HEK293 (cell line): ENCODE measurements around the gene TPP2.

Experiments used
- CTCF ChIA-PET: fragments of 350-600 bp; formaldehyde crosslinking; extraction: SDS; loops from one replicate; lab custom pipeline; 2021; ENCODE audit warnings: antibody characterized with exemption; lab: Yijun Ruan, JAX
- POLR2A ChIA-PET: fragments of 300-600 bp; formaldehyde crosslinking; extraction: SDS; loops from one replicate; lab custom pipeline; 2020; ENCODE audit warnings: antibody characterized with exemption, inconsistent platforms; lab: Yijun Ruan, JAX
- H3K27ac ChIP-seq: fragments of 200-500 bp; sonication (Bioruptor generic); 2 replicates; pipeline ENCODE4 v1.5.1; 2014; ENCODE audit warnings: low read depth, low read length, control low read depth, inconsistent platforms; ENCODE audit errors: extremely low read depth
- H3K36me3 ChIP-seq, 2 experiments: fragments of 200-500 bp in 1 of 2; sonication (Bioruptor generic) in 1 of 2; 1 replicate in 1 of 2; 2 replicates in 1 of 2; pipeline ENCODE4 v1.5.1; 2014 to 2017; ENCODE audit warnings: inconsistent platforms in 2 of 2, low read length in 2 of 2; ENCODE audit not compliant: control insufficient read depth in 2 of 2, insufficient read depth in 1 of 2
- H3K4me1 ChIP-seq: fragments of 200-500 bp; sonication (Bioruptor generic); 2 replicates; pipeline ENCODE4 v1.5.1; 2014; ENCODE audit warnings: mild to moderate bottlenecking, low read length, inconsistent platforms; ENCODE audit not compliant: control insufficient read depth, insufficient read depth
- H3K4me3 ChIP-seq: 2 replicates; pipeline ENCODE4 v1.5.1; 2011; ENCODE audit warnings: low read depth, mild to moderate bottlenecking, control low read depth, low read length, moderate library complexity
- H3K9me3 ChIP-seq: fragments of 200-500 bp; sonication (Bioruptor generic); 2 replicates; pipeline ENCODE4 v1.5.1; 2014; ENCODE audit warnings: low read depth, low read length, inconsistent platforms; ENCODE audit not compliant: control insufficient read depth, insufficient read depth
- EGR2 ChIP-seq: fragments of 450-650 bp; formaldehyde crosslinking; IDR thresholded peaks from 2 replicates; pipeline ENCODE4 v1.5.1; 2016; ENCODE audit warnings: low read depth, missing biosample characterization, missing genetic modification characterization
- GFI1B ChIP-seq: fragments of 450-650 bp; formaldehyde crosslinking; IDR thresholded peaks from 2 replicates; pipeline ENCODE4 v1.5.1; 2016; ENCODE audit warnings: missing biosample characterization, missing genetic modification characterization
- GLI2 ChIP-seq: fragments of 450-650 bp; formaldehyde crosslinking; IDR thresholded peaks from 2 replicates; pipeline ENCODE4; 2017; ENCODE audit warnings: missing biosample characterization, missing genetic modification characterization, low read depth, borderline replicate concordance
- HIC1 ChIP-seq: fragments of 450-650 bp; formaldehyde crosslinking; IDR thresholded peaks from 2 replicates; pipeline ENCODE4 v1.5.1; 2016; ENCODE audit warnings: missing biosample characterization, missing genetic modification characterization
- REPIN1 ChIP-seq: fragments of 450-650 bp; formaldehyde crosslinking; IDR thresholded peaks from 2 replicates; pipeline ENCODE4 v1.5.1; 2017; ENCODE audit warnings: missing biosample characterization, missing genetic modification characterization, low read depth
- SP2 ChIP-seq: fragments of 450-650 bp; formaldehyde crosslinking; IDR thresholded peaks from 2 replicates; pipeline ENCODE4 v1.5.1; 2016; ENCODE audit warnings: missing biosample characterization, missing genetic modification characterization
- TCF7L2 ChIP-seq: IDR thresholded peaks from 2 replicates; pipeline ENCODE4 v1.6.1; 2011; ENCODE audit warnings: low read depth, mild to moderate bottlenecking, inconsistent platforms, low read length, moderate library complexity, borderline replicate concordance
- ZNF112 ChIP-seq: fragments of 450-650 bp; formaldehyde crosslinking; IDR thresholded peaks from 2 replicates; pipeline ENCODE4 v1.5.0; 2017; ENCODE audit warnings: missing biosample characterization, missing genetic modification characterization
- ZNF362 ChIP-seq: fragments of 450-650 bp; formaldehyde crosslinking; IDR thresholded peaks from 2 replicates; pipeline ENCODE4 v1.5.1; 2016; ENCODE audit warnings: missing biosample characterization, missing genetic modification characterization
- ZNF423 ChIP-seq: fragments of 450-650 bp; formaldehyde crosslinking; IDR thresholded peaks from 2 replicates; pipeline ENCODE4 v1.5.1; 2016; ENCODE audit warnings: missing biosample characterization, missing genetic modification characterization
- ZNF571 ChIP-seq: fragments of 450-650 bp; formaldehyde crosslinking; IDR thresholded peaks from 2 replicates; pipeline ENCODE4 v1.5.0; 2017; ENCODE audit warnings: missing biosample characterization, missing genetic modification characterization
- ZNF704 ChIP-seq: fragments of 450-650 bp; formaldehyde crosslinking; IDR thresholded peaks from 2 replicates; pipeline ENCODE4 v1.5.1; 2016; ENCODE audit warnings: missing biosample characterization, missing genetic modification characterization
- ZNF768 ChIP-seq: fragments of 450-650 bp; formaldehyde crosslinking; IDR thresholded peaks from 2 replicates; pipeline ENCODE4 v1.5.1; 2018; ENCODE audit warnings: missing biosample characterization, mild to moderate bottlenecking, missing genetic modification characterization
- ZSCAN16 ChIP-seq: fragments of 450-650 bp; formaldehyde crosslinking; IDR thresholded peaks from 2 replicates; pipeline ENCODE4 v1.5.1; 2016; ENCODE audit warnings: missing biosample characterization, missing genetic modification characterization
- ZSCAN18 ChIP-seq: fragments of 450-650 bp; formaldehyde crosslinking; IDR thresholded peaks from 2 replicates; pipeline ENCODE4 v1.5.1; 2016; ENCODE audit warnings: missing biosample characterization, missing genetic modification characterization

The TPP2 gene

GRCh38 chr13:102651392-102651791, 54.6 kb downstream of the TPP2 start:
- CTCF ChIA-PET, result interaction anchor here (0.7 kb wide), 1 partner anchor 69 kb away, joined by 3 read pairs; no protein-coding TSS in a partner anchor
- Histone ChIP-seq H3K9me3 (no peaks in the 10 kb centered on the region), H3K36me3 (peaks cover 15 to 56% of the 10 kb centered on the region in 2 experiments; a peak in 2 of 3 replicates)

GRCh38 chr13:102651892-102652291, 55.1 kb downstream of the TPP2 start:
- ChIA-PET POLR2A (no interaction called here), CTCF (interaction anchor here (1.3 kb wide), 1 partner anchor 73 kb away, joined by 5 read pairs; no protein-coding TSS in a partner anchor)
- Histone ChIP-seq H3K4me3 (no peak overlapping the region), H3K27ac (no peak overlapping the region), H3K4me1 (no peaks in the 10 kb centered on the region), H3K36me3 (peaks cover 15 to 57% of the 10 kb centered on the region in 2 experiments; a peak in 2 of 3 replicates), H3K9me3 (no peaks in the 10 kb centered on the region)
- no peak for TF ChIP-seq ZNF571 (tag by site-specific recombination)
- no peak for TF ChIP-seq GFI1B
- no peak for TF ChIP-seq ZNF423 (tag by site-specific recombination)
- TF ChIP-seq TCF7L2, result no peak
- no peak for TF ChIP-seq ZNF704 (tag by site-specific recombination)
- no peak for TF ChIP-seq REPIN1 (tag by site-specific recombination)
- no peak for TF ChIP-seq GLI2 (tag by site-specific recombination)
- TF ChIP-seq ZNF112 (tag by site-specific recombination), result no peak
- no peak for TF ChIP-seq SP2 (tag by site-specific recombination)
- no peak for TF ChIP-seq HIC1
- no peak for TF ChIP-seq ZSCAN16 (tag by site-specific recombination)
- no peak for TF ChIP-seq ZSCAN18

More at GRCh38 chr13:102651392-102651791, 54.6 kb downstream of the TPP2 start:
- Histone ChIP-seq H3K4me3 (no peak overlapping the region), H3K27ac (no peak overlapping the region)
- POLR2A ChIA-PET, result no interaction called here
- TF ChIP-seq ZNF362, result peak; percentile 71
- TF ChIP-seq EGR2, result no peak
- TF ChIP-seq, all 188 proteins: peak for 1
- no peaks in the 10 kb centered on the region for H3K4me1 ChIP-seq

- Histone ChIP-seq H3K27ac (no peak overlapping the region), H3K36me3 (peaks cover 17 to 50% of the 10 kb centered on the region in 2 experiments; a peak in 2 of 3 replicates), H3K4me1 (no peaks in the 10 kb centered on the region), H3K9me3 (no peaks in the 10 kb centered on the region), H3K4me3 (no peak overlapping the region)
- ChIA-PET CTCF (no interaction called here), POLR2A (no interaction called here)
- no peak for TF ChIP-seq ZNF768 (tag by site-specific recombination)
- no peak for TF ChIP-seq EGR2
These were observed 58.0 kb downstream of the TPP2 start for GRCh38 chr13:102654756-102655155.
